SIG-M5 (cell line): ENCODE results near the gene DGUOK.
A peak's percentile ranks its signal among the peaks of the same experiment; 100 is the strongest.
"Not testable (repeated sequence)": the region's sequence is repeated elsewhere in the genome, so short reads cannot be mapped to it uniquely, and the experiment has no call there.

Source experiments
- DNase-seq: peaks from one replicate; lab custom pipeline; 2025; lab: John Stamatoyannopoulos, UW

The DGUOK gene

DNA sequence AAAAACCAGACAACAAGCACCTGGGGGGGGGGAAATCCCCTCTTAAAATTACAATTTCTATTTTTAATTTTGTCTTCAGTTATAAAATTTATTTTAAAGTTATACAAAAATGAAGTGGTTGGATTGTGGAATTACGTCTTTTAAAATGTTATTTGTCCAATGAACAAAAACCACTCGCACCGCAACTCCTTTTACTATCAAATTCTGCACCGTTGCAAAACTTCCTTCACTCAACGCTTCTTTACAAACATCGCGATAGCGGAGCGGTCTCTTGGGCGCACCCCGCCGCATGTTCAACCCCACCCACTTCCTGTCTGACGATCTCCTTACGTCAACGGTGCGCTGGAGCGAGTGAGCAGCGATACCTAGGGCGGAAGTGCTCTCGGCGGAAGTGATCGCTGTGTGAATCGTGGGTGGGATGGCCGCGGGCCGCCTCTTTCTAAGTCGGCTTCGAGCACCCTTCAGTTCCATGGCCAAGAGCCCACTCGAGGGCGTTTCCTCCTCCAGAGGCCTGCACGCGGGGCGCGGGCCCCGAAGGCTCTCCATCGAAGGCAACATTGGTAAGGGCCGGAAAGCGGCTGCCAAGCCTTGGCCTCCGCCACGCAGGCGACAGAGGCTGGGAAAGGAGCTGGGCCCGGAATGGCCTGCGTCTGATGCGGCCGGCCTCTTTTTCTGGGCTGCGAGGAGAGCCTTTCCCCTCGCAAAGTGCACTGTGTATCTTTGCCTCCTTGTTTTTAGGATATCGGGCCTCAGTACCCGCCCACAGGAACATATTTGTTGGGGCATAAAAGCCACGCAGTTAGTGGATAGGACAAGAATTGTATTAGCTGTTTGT, at the start of gene DGUOK:
Gene DGUOK (plus strand): TSS at position 388 of the 835 bp plus-strand sequence. CDS start 31 bp downstream, at position 419.
- peak; percentile 97 for DNase-seq

DNA sequence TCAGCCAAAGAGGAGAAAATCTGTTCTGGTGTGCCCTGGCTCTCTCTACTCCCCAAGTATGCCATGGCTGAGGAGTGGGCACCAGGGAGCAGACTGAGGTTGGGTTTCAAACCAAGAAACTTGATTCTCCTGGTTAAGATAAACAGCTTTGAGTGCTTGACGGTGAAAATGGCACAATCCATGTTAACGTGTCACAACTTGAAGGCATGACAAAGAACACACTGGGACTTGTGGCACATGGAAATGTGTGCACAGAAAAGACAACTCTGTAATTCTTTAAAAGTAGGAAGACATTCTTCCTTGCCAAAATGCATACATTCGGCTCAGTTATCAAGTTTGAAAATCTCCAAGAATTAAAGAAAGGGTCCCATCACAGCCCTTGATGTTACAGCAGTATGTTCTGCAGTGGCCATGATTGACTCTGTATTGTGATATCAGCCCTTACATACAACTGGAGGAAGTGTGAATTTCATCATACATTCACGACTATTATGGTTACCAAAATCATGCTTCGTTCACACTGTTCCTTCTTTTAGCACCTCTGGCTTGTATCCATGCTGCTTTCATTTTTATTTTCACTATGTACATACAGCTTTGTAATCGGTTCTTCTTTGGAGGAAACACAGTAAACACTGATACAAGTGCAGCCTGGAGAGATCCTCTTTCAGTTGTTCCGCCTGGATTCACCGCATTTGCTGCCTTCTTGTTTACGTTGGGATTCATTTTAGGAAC, 49.4 kb upstream of the DGUOK start:
- DNase-seq: peak; percentile 37

DNA sequence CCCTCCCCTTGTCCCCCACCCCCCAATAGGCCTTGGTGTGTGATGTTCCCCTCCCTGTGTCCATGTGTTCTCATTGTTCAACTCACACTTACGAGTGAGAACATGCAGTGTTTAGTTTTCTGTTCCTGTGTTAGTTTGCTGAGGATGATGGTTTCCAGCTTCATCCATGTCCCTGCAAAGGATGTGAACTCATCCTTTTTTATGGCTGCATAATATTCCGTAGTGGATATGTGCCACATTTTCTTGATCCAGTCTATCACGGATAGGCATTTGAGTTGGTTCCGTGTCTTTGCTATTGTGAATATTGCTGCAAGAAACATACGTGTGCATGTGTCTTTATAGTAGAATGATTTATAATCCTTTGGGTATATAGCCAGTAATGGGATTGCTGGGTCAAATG, 48.7 kb upstream of the DGUOK start:
- DNase-seq: not testable (repeated sequence)

DNA sequence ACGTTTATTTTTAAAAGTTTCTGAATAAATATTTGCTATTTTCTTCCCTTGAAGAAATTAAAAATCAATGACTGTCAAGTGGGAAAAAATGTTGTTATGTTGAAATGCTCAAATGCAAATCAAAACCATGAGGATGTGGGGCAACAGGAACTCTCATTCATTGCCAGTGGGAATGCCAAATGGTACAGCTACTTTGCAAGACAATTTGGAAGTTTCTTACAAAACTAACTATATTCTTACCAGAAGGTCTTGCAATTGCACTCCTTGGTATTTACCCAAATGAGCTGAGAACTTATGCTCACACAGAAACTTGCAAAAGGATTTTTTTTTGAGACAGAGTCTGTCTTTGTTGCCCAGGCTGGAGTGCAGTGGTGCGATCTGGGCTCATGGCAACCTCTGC, 41.3 kb upstream of the DGUOK start:
- DNase-seq: no peak

DNA sequence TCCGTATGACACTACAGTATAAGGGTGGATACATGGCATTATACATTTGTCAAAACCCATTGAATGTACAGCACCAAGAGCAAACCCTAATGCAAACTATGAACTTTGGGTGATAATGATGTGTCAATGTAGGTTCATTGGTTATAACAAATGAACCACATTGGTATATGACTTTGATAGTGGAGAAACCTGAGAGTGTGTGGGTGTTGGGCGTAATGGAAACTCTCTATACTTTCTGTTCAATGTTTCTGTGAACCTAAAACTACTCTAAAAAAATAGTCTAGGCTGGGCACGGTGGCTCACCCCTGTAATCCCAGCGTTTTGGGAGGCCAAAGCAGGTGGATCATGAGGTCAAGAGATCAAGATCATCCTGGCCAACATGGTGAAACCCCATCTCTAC, 40.3 kb upstream of the DGUOK start:
- no peak for DNase-seq

DNA sequence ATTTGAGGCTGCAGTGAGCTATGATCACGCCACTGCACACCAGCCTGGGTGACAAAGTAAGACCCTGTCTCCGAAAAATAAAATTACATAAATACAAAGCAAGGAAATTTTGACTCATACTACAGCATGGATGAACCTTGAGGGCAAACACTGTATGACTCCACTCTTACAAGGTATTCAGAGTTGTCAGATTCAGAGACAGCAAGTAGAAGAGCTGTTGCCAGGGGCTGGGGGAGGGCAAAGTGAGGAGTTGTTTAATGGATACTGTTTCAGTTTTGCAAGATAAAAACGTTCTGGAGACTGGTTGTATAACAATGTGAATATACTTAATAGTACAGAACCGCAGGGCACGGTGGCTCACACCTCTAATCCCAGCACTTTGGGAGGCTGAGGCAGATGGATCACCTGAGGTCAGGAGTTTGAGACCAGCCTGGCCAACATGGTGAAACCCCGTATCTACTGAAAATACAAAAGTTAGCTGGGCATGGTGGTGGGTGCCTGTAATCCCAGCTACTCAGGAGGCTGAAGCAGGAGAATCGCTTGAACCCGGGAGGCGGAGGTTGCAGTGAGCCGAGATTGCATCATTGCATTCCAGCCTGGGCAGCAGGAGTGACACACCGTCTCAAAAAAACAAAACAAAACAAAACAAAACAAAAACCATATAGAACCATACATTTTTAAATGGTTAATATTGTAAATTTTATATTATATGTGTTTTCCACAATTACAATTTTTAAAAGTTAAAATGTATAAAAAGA, 38.9 kb upstream of the DGUOK start:
- DNase-seq: not testable (repeated sequence)

DNA sequence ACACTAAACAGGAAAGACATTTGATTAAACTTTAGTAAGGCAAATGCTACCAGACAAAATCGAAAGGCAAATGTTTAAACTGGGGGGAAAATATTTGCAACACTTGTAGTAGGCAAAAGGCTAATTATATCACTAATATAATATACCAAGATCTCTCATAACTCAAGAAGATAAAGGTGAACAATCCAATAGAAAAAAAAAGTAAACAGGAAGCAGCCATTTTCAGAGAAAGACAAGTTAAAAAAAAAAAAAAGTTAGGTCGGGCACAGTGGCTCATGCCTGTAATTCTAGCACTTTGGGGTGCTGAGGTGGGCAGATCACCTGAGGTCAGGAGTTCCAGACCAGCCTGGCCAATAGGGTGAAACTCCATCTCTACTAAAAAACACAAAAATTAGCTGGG, 38.3 kb upstream of the DGUOK start:
- no peak for DNase-seq

DNA sequence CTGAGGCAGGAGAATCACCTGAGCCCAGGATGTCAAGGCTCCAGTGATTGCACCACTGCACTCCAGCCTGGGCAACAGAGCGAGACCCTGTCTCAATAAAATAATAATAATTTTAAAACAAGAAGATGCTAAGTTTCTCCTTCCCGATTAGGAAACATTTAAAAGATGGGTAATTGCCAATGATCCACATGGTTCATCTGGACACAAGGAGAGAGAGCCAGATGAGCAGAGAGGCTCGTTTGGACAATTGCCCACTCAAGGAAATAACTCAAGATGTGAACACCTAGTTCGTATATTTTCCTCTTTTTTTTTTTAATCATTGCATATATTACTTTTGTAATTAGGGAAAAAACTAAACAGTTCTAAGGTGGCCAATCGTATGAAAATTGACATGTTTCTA, 37.5 kb upstream of the DGUOK start:
- no peak for DNase-seq

DNA sequence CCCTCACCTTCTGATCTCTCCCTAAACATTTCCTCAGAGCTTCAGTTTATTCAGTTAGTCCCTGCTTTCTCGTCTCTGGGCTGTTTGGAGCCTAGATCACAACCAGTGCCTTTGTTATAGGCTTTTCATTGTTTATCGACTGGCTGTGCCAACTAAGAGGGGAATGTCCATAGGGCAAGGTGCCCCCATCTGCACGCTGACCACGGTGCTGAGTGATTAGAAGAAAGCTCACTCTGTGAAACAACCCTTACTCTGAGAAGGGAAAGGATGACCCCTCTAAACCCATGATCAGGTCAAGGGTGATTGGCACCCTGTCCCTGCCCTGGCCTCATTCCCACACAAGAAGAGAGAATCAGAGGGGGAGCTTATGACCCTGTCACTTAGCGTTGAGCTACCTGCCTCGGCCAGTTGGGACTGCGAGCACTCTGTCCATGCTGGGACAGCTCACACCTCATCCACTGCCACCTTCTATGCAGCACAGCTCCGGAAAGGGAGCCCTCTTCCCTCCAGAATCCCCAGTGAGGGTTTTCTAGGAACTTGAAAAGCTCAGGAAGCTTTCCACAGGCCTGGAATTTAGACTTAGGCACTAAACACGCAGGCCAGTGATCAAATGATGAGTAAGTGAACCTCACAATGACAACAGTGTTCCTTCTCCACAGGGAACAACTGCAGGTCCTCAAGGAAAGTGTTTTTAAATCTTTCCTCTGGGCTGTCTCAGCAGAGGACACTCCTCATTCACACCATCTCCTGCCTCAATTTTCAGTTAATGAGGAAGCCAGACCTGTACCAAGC, 36.2 kb upstream of the DGUOK start:
- DNase-seq: no peak

DNA sequence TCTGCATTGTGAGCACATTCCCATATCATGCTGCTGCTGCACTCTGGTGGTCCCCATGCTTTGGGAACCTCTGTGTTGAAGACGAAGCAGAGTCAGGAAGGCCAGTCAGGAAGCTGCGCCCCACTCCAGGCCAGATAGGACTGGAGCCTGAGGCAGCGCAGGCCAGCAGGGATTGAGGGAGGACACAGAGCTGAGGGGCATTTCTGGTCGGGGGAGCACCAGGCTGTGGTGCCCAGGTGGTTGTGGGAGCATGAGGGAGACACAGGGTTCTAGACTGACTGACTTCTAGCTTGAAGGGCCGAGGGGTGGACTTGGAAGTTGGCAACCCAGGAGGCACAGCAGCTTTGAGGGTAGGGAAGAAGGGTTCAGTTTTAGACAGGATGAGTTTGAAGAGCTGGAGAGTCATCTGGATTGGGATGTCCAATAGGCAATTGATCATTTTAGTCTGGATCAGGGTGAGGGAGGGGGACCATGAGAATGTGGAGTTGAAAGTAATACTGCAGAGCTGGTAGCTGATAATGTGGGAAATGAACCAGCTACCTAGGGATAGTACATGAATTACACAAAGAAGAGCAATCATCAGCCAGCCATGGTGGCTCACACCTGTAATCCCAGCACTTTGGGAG, 35.3 kb upstream of the DGUOK start:
- DNase-seq: no peak

DNA sequence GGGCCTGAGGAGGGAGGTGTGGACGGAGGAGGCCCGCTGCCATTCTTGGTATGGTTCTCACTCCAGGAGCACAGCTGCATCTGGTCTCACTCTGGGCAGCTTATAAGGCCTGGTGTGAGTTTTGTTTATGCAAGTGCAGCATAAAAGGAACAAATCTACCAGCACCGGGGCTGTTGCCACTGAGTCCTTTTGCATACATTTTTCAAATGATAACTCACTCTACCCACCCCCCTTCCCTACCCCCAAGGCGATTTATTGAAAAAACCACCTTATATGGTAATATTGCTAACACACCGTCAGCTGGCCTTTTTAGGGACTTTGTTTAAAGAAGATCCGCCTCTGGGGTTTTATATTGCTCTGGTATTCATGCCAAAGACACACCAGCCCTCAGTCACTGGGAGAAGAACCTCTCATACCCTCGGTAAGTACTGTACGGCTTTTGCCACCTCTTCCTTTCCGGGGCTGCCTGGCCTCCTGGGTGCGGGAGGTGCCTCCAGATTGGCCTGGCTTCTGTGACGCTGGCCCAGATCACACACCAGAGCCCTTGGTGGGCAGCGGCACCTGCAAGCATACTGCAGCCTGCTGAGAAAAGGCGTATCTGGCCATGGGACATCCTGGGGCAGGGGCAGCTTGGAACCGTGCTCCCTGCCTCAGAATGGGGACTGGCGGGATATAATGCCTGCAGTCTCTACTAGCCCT, 33.9 kb upstream of the DGUOK start, which contains the start of gene ACTG2:
Gene ACTG2 (plus strand): TSS at position 378 of the 699 bp plus-strand sequence. CDS start 8,304 bp downstream, outside the sequence.
- DNase-seq: no peak

DNA sequence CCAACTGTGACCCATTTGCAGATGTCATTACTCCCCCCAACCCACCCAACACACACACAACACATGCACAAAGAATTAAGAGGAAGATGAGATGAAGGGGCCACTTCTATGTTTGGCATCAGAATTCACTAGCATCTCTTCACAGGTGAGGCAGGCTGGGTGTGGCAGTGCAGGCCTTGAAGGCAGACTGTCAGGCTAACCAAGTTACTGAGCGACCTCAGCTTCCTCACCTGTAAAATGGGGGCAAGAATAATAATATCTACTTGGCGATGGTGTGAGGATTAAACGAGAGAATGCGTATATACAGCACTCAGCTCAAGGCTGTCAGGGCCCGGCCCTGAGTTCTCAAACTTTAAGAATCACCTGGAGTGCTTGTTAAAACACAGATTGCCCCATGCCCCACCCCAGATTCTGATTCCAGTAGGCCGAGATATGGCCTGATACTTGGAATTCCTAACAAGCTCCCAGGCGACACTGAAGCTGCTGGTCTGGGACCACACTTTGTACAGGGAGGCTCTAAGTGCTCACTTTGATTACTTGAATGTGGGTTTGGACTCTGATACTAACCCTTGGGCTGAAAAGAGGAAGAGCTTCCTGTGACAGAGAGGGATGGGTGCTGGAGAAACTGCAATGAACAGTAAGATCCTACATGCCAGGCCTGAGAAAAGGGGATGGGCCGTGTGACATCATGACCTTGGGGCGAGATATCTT, 32.8 kb upstream of the DGUOK start:
- DNase-seq: no peak

DNA sequence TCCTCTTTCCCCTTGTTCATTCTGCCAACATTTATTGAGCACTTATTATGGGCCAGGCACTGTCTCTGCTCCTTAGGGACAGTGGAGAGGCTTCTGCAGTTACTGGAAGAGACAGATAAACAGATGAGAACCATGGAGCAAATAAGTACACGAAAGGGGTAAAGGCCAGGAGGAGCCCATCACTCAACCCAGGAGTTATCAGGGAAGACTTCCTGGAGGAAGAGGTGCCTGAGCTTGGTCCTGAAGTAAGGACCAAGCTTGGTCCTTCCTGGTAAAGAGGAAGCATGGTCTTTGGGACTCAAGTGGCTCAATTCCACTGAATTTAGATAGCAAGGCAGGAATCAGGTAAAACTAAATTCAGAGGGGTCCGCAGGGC, 32.2 kb upstream of the DGUOK start:
- DNase-seq: no peak

DNA sequence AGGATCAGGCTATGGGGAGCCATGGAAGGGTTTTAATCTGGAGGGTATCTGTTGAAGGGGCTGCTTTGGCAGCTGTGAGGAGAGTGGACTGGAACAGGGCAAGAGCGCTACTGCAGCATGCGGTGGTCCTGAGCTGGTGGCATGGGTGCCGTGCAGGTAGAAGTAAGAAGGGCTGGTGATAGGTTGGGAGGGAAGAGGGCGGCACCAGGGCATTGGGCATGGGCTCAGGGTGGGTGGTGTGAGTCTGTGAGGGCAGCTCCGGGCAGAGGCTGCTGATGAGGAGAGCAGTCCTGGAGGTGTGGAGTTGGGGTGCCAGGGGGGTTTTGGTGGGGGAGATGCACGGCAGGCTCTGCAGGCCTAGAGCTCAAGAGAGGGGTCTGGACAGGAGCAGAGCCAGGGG, 31.8 kb upstream of the DGUOK start:
- DNase-seq: no peak

DNA sequence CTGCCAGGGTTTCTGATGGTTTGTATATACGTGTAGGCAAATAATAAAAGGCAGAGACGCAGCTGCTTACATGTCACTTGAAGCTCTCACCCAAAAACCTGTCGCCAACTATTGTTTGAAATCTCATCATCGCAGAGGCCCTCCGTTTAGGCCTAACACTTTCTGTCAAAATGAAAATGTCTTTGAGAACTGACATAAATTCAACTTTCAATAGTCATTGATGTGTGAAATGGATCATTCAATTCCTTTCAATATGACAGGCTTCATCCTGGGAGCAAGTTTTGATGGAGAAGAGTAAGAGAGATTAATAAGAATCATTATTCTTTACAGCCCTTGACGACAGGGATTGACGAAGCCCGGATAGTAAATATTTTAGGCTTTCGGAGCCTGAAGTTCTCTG, 31.2 kb upstream of the DGUOK start:
- no peak for DNase-seq

DNA sequence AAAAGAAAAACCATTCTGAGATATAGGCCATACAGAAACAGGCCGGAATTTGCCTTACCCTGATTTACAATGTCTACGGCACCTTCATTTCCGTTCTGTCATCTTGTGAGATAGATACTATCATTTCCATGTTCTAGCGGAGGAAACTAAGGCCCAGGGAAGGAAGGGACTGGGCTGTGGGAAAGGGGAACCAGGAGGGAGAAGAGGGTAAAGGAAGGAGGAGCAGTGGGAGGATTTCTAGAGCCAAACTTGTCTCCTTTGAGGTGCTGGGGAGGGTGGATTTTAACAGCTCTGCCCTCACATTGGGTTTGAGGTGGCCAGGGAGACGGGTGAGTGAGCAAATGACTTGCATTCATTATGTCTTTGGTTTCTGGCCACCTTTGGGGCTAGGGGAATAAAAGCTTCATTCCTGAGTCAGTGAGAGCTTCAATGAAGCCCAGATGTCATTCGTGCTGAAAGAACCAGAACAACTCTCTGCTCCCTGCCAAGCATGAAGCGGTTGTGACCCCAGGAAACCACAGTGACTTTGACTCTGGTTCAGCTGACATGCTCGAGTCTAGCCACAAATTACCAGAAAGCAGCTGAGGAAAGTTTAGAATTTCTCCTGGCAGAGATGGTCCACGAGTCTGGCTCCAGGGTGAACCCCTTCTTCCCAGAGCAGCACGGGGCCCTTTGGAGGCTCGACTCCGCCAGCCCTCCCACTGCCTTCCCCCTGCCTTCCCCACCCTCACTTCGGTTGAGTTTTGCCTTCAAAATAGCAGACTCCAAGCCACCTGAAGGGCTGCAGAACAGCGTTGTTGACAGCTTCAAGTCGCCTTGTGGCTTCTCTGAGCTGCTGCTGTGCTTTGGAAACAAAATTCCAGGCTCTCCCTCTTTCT, 30.1 kb upstream of the DGUOK start:
- no peak for DNase-seq

DNA sequence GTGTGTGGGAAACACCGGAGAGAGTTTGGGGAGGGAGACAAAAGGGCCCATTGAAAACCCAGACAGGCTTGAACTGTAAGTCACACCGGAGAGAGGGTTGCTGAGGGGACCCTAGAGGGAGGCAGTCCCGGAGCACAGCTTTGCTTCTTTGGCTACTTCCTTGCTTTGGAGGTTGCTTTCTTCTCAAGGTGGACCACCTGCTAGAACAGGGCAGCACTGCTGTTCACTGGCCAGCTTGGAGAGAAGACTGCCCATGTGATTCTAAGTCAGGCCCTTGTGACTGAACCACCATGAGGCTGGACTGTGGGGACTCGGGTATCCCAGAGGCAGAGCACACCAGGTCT, 29.5 kb upstream of the DGUOK start:
- DNase-seq: no peak

DNA sequence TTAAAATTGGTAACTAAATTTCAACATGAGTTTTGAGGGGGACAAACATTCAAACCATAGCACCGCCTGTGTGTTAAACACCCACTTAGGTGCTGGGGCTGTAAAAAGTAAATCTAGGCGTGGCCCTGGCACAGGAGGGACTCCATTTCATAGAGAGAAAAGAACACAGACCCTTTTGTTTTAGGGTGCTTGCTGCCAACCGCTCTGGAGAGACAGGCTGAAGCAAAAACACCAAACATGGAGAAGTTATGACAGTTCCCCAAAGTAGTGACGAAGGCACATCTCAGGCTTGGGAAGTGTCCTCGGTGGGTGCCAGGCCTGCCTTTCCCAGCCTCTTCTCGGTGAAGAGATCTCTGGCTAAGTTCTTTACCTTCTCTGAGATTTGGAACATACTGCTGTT, 28.7 kb upstream of the DGUOK start:
- no peak for DNase-seq

DNA sequence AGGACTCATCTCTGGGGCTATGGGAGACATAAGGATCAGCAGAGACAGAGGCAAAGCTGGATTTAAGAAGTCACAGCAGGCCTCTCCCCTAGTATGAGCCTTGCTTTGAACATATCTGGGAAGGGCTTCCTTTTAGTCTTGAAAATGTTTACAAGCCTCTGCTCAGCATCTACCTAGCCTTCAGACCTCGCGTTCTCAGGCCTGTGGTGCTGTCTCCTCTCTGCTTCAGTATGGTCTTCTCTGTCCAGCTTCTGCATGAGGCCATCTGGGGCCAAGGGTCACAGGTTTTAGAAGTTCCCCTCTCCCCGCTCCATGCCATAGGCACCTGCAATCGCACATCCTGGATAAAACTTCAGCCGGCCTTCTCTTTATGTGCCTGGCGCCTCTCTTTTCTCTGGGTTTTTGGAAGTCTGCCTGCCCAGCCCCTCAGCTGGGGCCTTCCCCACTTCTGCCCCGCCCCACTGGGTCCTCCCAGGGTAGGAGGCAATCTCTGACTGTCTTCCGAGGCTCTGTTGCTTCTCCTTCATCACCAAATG, 26.8 kb upstream of the DGUOK start:
- DNase-seq: no peak
